AG04450 (cell line): ENCODE measurements around the gene EGR1. TPM values are rescaled to one million over a fixed set of nuclear protein-coding genes. Genes with fewer than 3 reads are reported as not detected.

Experiments used
- CTCF ChIA-PET: fragments of 300-600, 350-600 bp; formaldehyde crosslinking; extraction: SDS; loops from one replicate; lab custom pipeline; 2022; ENCODE audit warnings: antibody characterized with exemption, inconsistent platforms; lab: Charles Lee
- POLR2A ChIA-PET: fragments of 350-600 bp; formaldehyde crosslinking; extraction: SDS; loops from one replicate; lab custom pipeline; 2021; ENCODE audit warnings: antibody characterized with exemption, inconsistent platforms; lab: Yijun Ruan, JAX
- DNase-seq: peaks from one replicate; pipeline ENCODE4 v3.0.0-alpha.2; 2011; ENCODE audit warnings: low read depth, low spot score
- H3K27ac ChIP-seq: one replicate; pipeline ENCODE4 v1.5.1; 2012; ENCODE audit warnings: low read depth, low read length, control low read depth
- H3K27me3 ChIP-seq: one replicate; pipeline ENCODE4 v1.6.0; 2012; ENCODE audit warnings: low read length; ENCODE audit not compliant: control insufficient read depth, insufficient read depth
- H3K4me3 ChIP-seq: 2 replicates; pipeline ENCODE4 v1.5.1; 2011; ENCODE audit warnings: mild to moderate bottlenecking, low read depth, low read length, control low read depth
- H3K9me3 ChIP-seq: 2 replicates; pipeline ENCODE4 v1.5.1; 2012; ENCODE audit warnings: low read length; ENCODE audit not compliant: control insufficient read depth, insufficient read depth
- polyA plus RNA-seq: library from polyadenylated mRNA; depleted of rRNA; stranded (reverse); fragments of >200 nt; gene quantifications from 2 replicates; pipeline ENCODE4 v1.2.3, GENCODE V29; 2011
- TF ChIP-seq, protein P1 (sequence below): IDR thresholded peaks from 2 replicates; pipeline ENCODE4 v1.5.1; 2011; ENCODE audit warnings: low read depth, low read length, control low read depth, inconsistent platforms

Gene EGR1
- polyA plus RNA-seq, 1 experiment = 17.0 TPM

DNA sequence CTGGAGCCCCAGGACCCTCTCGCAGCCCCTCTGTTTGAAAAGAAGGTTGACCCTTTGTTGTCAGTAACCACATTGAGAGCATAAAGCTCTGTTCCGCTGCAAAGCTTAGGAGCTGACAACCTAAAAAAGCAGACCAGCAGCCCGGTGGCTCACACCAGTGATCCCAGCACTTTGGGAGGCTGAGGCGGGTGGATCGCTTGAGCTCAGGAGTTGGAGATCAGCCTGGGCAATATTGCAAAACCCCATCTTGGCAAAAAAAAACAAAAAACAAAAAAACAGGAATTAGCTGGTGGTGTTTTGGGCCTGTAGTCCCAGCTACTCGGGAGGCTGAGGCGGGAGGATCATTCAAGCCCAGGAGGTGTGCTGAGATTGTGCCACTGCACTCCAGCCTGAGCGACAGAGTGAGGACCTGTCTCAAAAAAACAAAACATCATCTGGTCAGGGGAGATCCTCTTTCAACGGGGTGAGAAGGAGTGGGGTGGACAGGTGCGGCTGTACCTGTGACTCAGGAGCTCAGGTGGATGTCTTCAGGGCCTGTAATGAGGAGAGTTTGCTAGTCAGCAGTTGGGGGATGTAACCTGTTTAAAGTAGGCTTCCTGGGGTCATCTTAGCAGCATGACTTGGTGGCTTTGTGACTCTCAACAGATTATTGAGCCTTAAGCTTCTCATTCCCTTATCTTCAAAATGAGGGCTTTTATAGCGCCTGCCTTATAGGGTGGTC lies 27.1 kb upstream of the EGR1 start:
- Histone ChIP-seq H3K27me3 (no peaks in the 10 kb centered on the region), H3K27ac (no peak overlapping the region), H3K4me3 (peak overlapping the region; percentile 74), H3K9me3 (no peaks in the 10 kb centered on the region)
- ChIA-PET CTCF (interaction anchor here (0.5 to 3.5 kb wide), 6 partner anchors 11 to 260 kb away, joined by 3 to 23 read pairs (median 4); partner anchors contain the start of genes EGR1 and KDM3B), POLR2A (interaction anchor here (0.6 to 1.4 kb wide), 3 partner anchors 10 to 100 kb away, joined by 3 to 7 read pairs (median 3); partner anchors contain the start of genes EGR1 and FAM53C)
- DNase-seq = no peak
- TF ChIP-seq, protein P1, sequence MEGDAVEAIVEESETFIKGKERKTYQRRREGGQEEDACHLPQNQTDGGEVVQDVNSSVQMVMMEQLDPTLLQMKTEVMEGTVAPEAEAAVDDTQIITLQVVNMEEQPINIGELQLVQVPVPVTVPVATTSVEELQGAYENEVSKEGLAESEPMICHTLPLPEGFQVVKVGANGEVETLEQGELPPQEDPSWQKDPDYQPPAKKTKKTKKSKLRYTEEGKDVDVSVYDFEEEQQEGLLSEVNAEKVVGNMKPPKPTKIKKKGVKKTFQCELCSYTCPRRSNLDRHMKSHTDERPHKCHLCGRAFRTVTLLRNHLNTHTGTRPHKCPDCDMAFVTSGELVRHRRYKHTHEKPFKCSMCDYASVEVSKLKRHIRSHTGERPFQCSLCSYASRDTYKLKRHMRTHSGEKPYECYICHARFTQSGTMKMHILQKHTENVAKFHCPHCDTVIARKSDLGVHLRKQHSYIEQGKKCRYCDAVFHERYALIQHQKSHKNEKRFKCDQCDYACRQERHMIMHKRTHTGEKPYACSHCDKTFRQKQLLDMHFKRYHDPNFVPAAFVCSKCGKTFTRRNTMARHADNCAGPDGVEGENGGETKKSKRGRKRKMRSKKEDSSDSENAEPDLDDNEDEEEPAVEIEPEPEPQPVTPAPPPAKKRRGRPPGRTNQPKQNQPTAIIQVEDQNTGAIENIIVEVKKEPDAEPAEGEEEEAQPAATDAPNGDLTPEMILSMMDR = no peak

DNA sequence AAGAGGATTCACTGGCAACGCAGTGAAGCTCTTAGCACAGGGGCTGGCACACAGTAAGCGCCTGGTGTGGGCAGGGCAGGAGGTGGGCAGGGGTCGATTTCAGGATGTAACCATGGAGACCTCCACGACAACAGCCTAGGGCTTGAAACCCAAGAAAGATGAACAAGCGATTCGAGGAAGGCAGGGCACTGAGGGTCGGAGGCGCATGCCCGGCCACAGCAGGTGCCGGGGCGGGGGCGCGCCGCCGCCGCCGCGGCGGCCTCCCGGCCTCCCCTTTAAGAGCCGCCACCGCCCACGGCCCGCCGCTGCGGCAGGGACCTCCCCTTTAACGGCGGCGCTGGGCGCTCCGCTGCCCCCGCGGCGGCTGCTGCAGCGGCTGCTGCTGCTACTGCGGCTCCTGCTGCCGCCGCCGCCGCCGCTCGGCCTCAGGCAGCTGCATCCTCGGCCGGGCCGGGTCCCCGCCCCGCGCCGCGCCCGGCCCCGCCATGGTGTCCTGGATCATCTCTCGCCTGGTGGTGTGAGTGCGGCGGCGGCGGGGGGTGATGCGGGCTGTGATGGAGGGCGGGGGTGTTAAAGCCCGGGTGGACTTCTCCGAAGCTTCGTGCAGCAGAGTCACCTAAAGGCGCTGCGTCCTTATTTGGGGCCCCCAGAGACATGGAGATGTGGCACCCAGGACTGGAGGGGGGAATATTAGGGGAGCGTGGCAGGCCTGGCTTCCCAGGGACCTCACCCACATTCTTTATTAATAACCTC lies 26.4 kb upstream of the EGR1 start, which contains the start of gene REEP2:
REEP2 (plus strand) TSS at position 334 of the 753 bp plus-strand sequence; CDS start at position 486, 152 bp downstream.
- CTCF ChIA-PET = interaction anchor here (1.1 to 3.5 kb wide), 5 partner anchors 10 to 86 kb away, joined by 4 to 23 read pairs (median 4); partner anchors contain the start of genes EGR1 and KDM3B
- Histone ChIP-seq H3K27ac (no peak within 1 kb of the TSS), H3K9me3 (no peaks in the 10 kb centered on the region), H3K4me3 (peak within 1 kb of the TSS; percentile 74), H3K27me3 (no peaks in the 10 kb centered on the region)
- TF ChIP-seq, protein P1 = no peak
- no peak for DNase-seq
- POLR2A ChIA-PET = interaction anchor here (0.6 to 1.4 kb wide), 3 partner anchors 9 to 101 kb away, joined by 3 to 7 read pairs (median 3); partner anchors contain the start of genes EGR1 and FAM53C

DNA sequence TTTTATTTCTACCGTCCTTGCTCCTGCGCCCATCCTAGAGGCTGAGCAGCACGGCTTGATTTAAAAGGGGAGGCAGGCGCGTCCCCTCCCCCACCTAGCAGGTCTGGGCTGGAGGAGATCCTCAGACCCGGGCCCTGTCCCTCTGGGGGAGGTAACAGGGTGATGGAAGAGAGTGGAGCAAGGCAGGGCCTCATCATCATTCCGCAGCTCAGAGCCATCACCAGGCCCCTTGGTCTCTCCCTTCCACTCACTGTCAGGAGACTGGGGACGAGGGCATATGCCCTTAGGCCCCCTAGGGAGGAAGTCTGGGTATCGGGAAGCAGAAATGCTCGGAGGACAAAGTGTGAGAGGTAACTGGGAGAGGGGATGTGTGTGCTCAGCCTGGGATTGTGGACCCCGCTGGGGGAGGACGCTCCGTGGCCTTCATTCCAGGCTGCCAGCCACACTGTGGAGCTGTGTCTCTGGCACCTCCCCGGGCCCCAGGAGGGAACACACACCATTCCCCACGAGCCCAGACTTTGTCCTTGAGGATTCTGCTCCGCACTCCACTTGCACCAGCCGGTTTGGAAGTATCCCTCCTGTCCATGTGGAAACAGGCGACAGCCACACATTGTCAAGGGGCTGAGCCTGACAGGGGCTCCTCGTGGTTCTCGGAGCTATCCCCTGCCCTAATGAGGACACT lies 25.7 kb upstream of the EGR1 start:
- TF ChIP-seq, protein P1 = no peak
- peak overlapping the region; percentile 74 for H3K4me3 ChIP-seq
- DNase-seq = no peak
- no peaks in the 10 kb centered on the region for H3K9me3 ChIP-seq
- no peak overlapping the region for H3K27ac ChIP-seq
- CTCF ChIA-PET = interaction anchor here (3.5 kb wide), 1 partner anchor 10 kb away, joined by 23 read pairs; no protein-coding TSS in a partner anchor
- POLR2A ChIA-PET = interaction anchor here (1.4 kb wide), 1 partner anchor 25 kb away, joined by 7 read pairs; the partner anchor contains the start of gene EGR1
- H3K27me3 ChIP-seq = no peaks in the 10 kb centered on the region

DNA sequence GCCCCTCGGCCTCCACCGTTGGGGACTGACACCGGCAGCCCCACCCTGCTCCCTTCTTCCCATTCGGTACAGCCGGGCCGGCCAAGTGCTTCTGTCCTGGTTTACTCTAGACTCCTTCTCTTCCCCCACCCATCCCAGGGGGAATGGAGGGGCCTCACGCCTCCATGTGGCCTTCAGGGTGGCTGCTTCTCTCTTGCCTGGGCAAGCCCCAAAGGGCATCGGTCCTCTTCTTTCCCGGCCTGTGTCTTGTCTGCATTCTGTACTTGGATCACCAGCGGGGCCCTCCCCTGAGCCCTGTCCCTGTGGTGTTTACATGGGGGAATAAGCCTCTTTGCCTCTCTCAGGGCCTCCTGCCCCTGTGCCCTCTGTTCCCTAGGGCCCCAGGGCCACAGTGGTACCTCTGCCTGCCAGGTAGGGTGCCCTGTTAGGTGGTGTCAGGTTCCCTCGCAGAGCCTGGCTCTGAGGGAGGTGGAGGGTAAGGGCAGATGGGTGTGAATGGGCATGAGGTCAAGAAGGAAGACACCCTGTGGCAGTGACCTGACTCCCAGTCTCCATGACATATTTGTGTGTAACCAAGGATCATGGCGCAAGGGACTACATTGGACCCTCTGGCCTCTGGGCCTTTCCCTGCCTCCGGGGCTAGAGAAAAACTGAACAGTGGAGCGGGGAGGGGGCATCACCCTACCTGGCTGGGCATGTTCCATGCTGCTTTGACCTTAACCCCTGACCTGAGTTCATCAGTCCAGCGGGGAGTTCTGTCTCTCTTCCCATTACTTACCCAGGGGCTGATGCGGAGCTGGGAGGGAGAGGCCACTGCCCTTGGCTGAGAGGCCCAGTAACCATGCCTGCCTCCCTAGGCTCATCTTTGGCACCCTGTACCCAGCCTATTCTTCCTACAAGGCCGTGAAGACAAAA lies 24.9 kb upstream of the EGR1 start:
- Histone ChIP-seq H3K27ac (no peak overlapping the region), H3K9me3 (no peaks in the 10 kb centered on the region), H3K27me3 (no peaks in the 10 kb centered on the region), H3K4me3 (peak overlapping the region; percentile 74)
- POLR2A ChIA-PET = no interaction called here
- TF ChIP-seq, protein P1 = no peak
- no peak for DNase-seq
- CTCF ChIA-PET = interaction anchor here (1.2 to 3.5 kb wide), 2 partner anchors 9 to 63 kb away, joined by 3 to 23 read pairs; no protein-coding TSS in a partner anchor
